ENCODE results near the gene NAALADL2.

The NAALADL2 gene

DNA sequence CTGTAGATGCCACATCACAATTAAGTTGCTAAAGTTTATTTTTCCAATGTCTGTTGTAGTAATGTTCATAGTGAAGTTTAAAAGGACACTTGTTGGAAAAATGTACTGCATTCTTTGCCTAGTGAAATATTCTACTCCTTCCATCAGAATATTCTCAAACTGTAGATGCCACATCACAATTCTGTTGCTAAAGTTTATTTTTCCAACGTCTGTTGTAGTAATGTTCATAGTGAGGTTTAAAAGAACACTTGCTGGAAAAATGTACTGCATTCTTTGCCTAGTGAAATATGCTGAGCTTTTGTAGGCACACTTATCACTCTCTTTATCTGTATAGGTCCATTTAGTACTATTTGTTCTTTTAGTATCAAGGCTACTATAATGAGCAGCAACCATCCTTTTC, 836.1 kb downstream of the NAALADL2 start:
- no peak for DNase-seq (ENCODE audit: low read depth)
- TF ChIP-seq, protein P1, sequence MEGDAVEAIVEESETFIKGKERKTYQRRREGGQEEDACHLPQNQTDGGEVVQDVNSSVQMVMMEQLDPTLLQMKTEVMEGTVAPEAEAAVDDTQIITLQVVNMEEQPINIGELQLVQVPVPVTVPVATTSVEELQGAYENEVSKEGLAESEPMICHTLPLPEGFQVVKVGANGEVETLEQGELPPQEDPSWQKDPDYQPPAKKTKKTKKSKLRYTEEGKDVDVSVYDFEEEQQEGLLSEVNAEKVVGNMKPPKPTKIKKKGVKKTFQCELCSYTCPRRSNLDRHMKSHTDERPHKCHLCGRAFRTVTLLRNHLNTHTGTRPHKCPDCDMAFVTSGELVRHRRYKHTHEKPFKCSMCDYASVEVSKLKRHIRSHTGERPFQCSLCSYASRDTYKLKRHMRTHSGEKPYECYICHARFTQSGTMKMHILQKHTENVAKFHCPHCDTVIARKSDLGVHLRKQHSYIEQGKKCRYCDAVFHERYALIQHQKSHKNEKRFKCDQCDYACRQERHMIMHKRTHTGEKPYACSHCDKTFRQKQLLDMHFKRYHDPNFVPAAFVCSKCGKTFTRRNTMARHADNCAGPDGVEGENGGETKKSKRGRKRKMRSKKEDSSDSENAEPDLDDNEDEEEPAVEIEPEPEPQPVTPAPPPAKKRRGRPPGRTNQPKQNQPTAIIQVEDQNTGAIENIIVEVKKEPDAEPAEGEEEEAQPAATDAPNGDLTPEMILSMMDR (conservative IDR thresholded peaks at IDR 0.05; ENCODE audit: control insufficient read depth, insufficient read depth, low read depth, low read length) = no peak
- no peak overlapping the region for H3K4me3 ChIP-seq (ENCODE audit: control insufficient read depth, low read depth, low read length)

DNA sequence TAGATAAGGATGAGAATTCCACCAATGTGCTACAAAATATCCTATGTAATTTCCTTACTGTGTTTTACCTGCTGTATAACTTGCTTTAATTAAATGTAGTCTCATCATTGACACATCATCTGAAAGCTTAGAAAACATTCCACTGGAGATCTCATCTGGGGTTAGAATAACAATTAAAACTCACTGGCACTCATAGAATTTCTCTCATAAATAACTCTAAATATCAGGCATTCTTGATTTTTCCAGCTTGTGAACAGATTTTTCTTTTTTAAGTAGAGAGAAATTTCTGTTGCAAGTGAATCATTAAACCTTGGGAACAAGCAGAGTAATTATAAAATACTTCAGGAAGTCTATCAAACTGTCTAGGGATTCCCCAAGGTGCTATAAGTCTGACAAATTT, 843.8 kb downstream of the NAALADL2 start:
- TF ChIP-seq, protein P1 (conservative IDR thresholded peaks at IDR 0.05; ENCODE audit: control insufficient read depth, insufficient read depth, low read depth, low read length) = no peak
- no peak for DNase-seq (ENCODE audit: low read depth)
- no peak overlapping the region for H3K4me3 ChIP-seq (ENCODE audit: control insufficient read depth, low read depth, low read length)

DNA sequence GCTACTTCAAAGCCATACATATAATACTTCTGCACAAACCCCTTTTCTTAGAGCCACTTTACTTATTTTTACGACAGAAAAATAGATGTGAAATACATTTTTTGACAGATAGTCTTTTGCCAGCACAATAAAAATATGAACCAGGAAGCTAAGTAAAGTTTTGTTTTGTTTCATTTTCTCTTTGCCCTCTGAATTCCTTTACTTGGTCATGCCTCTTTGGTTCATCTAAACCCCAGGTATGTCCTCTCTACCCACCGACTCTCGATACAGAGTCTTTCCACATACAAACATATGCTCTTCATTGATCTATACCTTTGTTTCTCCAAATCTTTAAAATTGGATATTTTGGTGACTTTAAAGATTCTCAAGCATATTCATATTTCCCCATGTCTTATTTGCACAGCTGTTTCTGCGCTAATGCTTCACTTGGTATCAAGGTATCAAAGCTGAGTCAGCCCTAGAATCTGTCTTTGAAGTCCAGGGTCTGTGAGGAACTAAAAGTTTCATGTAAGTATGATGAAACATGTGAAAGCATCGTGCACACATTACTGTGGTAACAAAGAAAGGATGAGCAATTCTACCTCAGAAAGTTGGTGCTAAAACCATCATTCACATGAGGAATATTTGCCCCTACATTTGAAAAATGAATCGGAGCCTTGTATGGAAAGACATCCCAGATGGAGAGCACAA, 845.4 kb downstream of the NAALADL2 start:
- TF ChIP-seq, protein P1 (conservative IDR thresholded peaks at IDR 0.05; ENCODE audit: control insufficient read depth, insufficient read depth, low read depth, low read length) = no peak
- no peak for DNase-seq (ENCODE audit: low read depth)
- no peak overlapping the region for H3K4me3 ChIP-seq (ENCODE audit: control insufficient read depth, low read depth, low read length)

DNA sequence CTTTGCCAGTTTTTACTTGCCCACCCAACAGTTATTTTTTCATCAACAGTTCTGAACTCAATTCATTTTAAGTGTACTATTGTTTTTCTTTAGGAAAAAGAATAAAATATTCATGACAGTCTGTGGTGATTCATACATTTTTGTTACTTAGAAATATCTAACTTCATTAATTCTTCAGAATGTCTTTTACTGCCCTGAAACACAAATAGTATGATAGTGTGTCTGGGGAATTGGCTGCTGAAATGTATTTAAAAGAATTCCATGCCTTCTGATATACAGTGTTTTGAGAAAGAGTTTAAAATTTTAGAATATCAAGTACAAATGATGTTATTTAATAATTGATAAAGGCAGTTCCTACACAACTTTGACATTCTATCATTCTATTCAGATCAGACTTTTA, 854.1 kb downstream of the NAALADL2 start:
- DNase-seq (ENCODE audit: low read depth) = no peak
- no peak overlapping the region for H3K4me3 ChIP-seq (ENCODE audit: control insufficient read depth, low read depth, low read length)
- TF ChIP-seq, protein P1 (conservative IDR thresholded peaks at IDR 0.05; ENCODE audit: control insufficient read depth, insufficient read depth, low read depth, low read length) = no peak

DNA sequence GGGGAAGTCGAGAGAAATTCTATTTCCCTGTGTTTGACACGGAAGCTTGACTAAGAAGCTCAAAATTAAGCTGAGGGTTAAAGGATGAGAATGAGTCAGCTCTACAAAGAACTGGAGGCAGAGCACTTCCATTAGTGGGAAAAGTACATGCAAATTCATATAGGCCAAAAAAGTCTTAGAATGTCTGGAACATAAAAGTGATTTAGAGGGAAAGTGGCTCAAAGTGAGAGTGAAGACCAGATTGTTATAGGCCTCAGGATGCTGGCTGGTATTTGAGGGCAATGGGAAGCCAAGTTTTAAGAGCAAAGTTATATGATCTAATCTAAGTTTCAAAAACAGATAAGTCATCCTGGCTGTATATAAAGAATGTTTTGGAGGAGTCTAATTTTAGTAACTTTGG, 857.3 kb downstream of the NAALADL2 start:
- TF ChIP-seq, protein P1 (conservative IDR thresholded peaks at IDR 0.05; ENCODE audit: control insufficient read depth, insufficient read depth, low read depth, low read length) = no peak
- no peak for DNase-seq (ENCODE audit: low read depth)
- no peak overlapping the region for H3K4me3 ChIP-seq (ENCODE audit: control insufficient read depth, low read depth, low read length)

DNA sequence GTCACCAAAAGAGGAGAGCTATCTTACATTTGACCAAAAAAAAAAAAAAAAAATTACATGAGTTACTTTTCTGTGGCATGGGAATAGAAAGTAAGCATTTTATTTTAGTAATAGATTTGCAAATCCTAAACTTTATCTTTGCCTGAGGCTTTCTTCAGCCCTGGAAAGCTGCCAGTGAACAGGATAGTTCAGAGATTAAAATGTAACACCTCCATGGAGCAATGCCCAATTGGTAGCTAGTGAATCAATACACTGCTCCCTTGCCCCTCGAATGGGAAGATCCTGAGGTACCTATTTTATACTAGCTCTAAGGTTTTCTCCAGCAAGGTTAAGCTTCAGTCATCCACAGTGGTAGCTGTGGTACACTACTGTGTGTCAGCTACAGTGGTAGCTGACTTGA, 867.1 kb downstream of the NAALADL2 start:
- TF ChIP-seq, protein P1 (conservative IDR thresholded peaks at IDR 0.05; ENCODE audit: control insufficient read depth, insufficient read depth, low read depth, low read length) = no peak
- H3K4me3 ChIP-seq (ENCODE audit: control insufficient read depth, low read depth, low read length) = no peak overlapping the region
- DNase-seq (ENCODE audit: low read depth) = no peak

DNA sequence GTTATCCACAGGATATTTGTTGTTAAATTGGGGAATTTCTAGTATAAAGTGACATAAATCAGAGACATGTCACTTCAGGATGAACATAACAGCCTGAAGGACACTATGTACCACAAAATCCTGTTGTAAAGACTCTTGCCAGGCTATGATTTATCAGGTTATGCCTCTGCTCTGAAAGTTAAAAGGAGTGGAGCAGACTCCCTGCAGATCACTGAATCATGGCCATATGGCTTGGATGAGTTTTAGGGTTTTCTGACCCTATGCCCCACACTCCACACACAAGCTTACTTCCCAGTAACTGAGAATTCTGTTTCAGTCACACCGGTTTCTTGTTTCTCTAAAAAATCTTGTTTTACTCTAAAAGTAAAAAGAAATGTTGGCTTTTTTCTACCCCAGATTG, 869.4 kb downstream of the NAALADL2 start:
- TF ChIP-seq, protein P1 (conservative IDR thresholded peaks at IDR 0.05; ENCODE audit: control insufficient read depth, insufficient read depth, low read depth, low read length) = no peak
- peak; percentile 63 for DNase-seq (ENCODE audit: low read depth)

More for the DNA sequence above, 869.4 kb downstream of the NAALADL2 start:
- H3K4me3 ChIP-seq (ENCODE audit: control insufficient read depth, low read depth, low read length) = no peak overlapping the region

All from fibroblast of mammary gland (primary cell).